CD14-positive monocyte (primary cell): Measurements from ENCODE around the gene COL4A4. TPM values are rescaled to one million over a fixed set of nuclear protein-coding genes. Genes with fewer than 3 reads are reported as not detected.

Experiments
- DNase-seq, 3 donors: peaks; one replicate each; pipeline ENCODE4 v3.0.0-alpha.2; 2011 to 2022
- H2AFZ ChIP-seq: 2 replicates; pipeline ENCODE4 v1.6.0; 2012; ENCODE audit warnings: mild to moderate bottlenecking, low read depth, low read length, inconsistent platforms; ENCODE audit not compliant: insufficient read depth, poor library complexity, severe bottlenecking
- H3K27ac ChIP-seq, 2 donors: 1 replicate in 1 of 2; 2 replicates in 1 of 2; pipeline ENCODE4 v1.5.1; 2012 to 2013; ENCODE audit warnings: low read length in 2 of 2, control low read depth in 1 of 2, inconsistent platforms in 1 of 2, low read depth in 1 of 2, mild to moderate bottlenecking in 1 of 2
- H3K27me3 ChIP-seq, 2 donors: one replicate each; pipeline versions ENCODE4 v1.6.0 to v1.6.1; 2011 to 2013; ENCODE audit warnings: low read length in 2 of 2; ENCODE audit not compliant: control insufficient read depth in 2 of 2, insufficient read depth in 2 of 2
- H3K36me3 ChIP-seq, 2 donors: replicated peaks in 1 of 2; 1 replicate in 1 of 2; 2 replicates in 1 of 2; pipeline versions ENCODE4 v1.5.1 to v1.6.1; 2012 to 2013; ENCODE audit warnings: low read length in 2 of 2, control low read depth in 1 of 2, inconsistent platforms in 1 of 2, mild to moderate bottlenecking in 1 of 2; ENCODE audit not compliant: insufficient read depth in 2 of 2, control insufficient read depth in 1 of 2
- H3K4me1 ChIP-seq, 2 donors: 1 replicate in 1 of 2; 2 replicates in 1 of 2; pipeline versions ENCODE4 v1.5.1 to v1.6.1; 2012 to 2013; ENCODE audit warnings: low read length in 2 of 2, control low read depth in 1 of 2, inconsistent platforms in 1 of 2, mild to moderate bottlenecking in 1 of 2, moderate library complexity in 1 of 2; ENCODE audit not compliant: insufficient read depth in 2 of 2, control insufficient read depth in 1 of 2
- H3K4me2 ChIP-seq: replicated peaks from 2 replicates; pipeline ENCODE3; 2012; ENCODE audit warnings: low read length, moderate library complexity, mild to moderate bottlenecking; ENCODE audit not compliant: poor library complexity, severe bottlenecking; ENCODE audit errors: extremely low read depth
- H3K4me3 ChIP-seq, 3 experiments: fragments of 200-600 bp in 1 of 3; sonication (generic) in 1 of 3; replicated peaks in 1 of 3; 1 replicate in 2 of 3; 2 replicates in 1 of 3; pipeline ENCODE4 v1.5.1; 2011 to 2013; ENCODE audit warnings: low read length in 3 of 3, mild to moderate bottlenecking in 3 of 3, control low read depth in 2 of 3, low read depth in 2 of 3, inconsistent platforms in 1 of 3, moderate library complexity in 1 of 3
- H3K79me2 ChIP-seq: 2 replicates; pipeline ENCODE4 v1.6.0; 2012; ENCODE audit warnings: mild to moderate bottlenecking, control low read depth, inconsistent platforms, low read length, moderate library complexity; ENCODE audit not compliant: insufficient read depth
- H3K9ac ChIP-seq: 2 replicates; pipeline ENCODE4 v1.6.0; 2017; ENCODE audit warnings: low read length, mild to moderate bottlenecking; ENCODE audit not compliant: insufficient read depth, poor library complexity, severe bottlenecking
- H3K9me3 ChIP-seq, 2 donors: replicated peaks in 1 of 2; 1 replicate in 1 of 2; 2 replicates in 1 of 2; pipeline versions ENCODE4 v1.5.1 to v1.6.1; 2012 to 2013; ENCODE audit warnings: low read length in 2 of 2, control low read depth in 1 of 2; ENCODE audit not compliant: control insufficient read depth in 1 of 2, insufficient read depth in 1 of 2
- H4K20me1 ChIP-seq: 2 replicates; pipeline ENCODE4 v1.6.0; 2012; ENCODE audit warnings: mild to moderate bottlenecking, low read length, control low read depth, moderate library complexity; ENCODE audit not compliant: insufficient read depth
- H3K27ac Mint-ChIP-seq, 7 donors: one replicate each; pipeline ENCODE4 v1.8.0; 2020; ENCODE audit warnings: mild to moderate bottlenecking in 7 of 7, mixed read lengths in 7 of 7, moderate library complexity in 6 of 7, inconsistent platforms in 2 of 7
- H3K27me3 Mint-ChIP-seq, 3 donors: one replicate each; pipeline ENCODE4 v1.8.0; 2021 to 2022; ENCODE audit warnings: low read depth in 3 of 3, mild to moderate bottlenecking in 3 of 3, mixed read lengths in 3 of 3, moderate library complexity in 3 of 3, inconsistent platforms in 1 of 3
- H3K36me3 Mint-ChIP-seq, 2 donors: one replicate each; pipeline ENCODE4 v1.8.0; 2020; ENCODE audit warnings: mixed read lengths in 2 of 2, inconsistent platforms in 1 of 2, mild to moderate bottlenecking in 1 of 2
- H3K4me1 Mint-ChIP-seq: one replicate; pipeline ENCODE4 v1.8.0; 2020; ENCODE audit warnings: mild to moderate bottlenecking, mixed read lengths
- H3K4me3 Mint-ChIP-seq, 2 donors: one replicate each; pipeline ENCODE4 v1.8.0; 2020; ENCODE audit warnings: mild to moderate bottlenecking in 2 of 2, mixed read lengths in 2 of 2, moderate library complexity in 1 of 2
- H3K9me3 Mint-ChIP-seq, 7 donors: one replicate each; pipeline ENCODE4 v1.8.0; 2020 to 2022; ENCODE audit warnings: mixed read lengths in 7 of 7, mild to moderate bottlenecking in 6 of 7, moderate library complexity in 6 of 7, inconsistent platforms in 2 of 7
- CTCF ChIP-seq: fragments of 200-600 bp; IDR thresholded peaks from one replicate; pipeline ENCODE4 v1.8.0; 2022; ENCODE audit warnings: antibody characterized with exemption, mild to moderate bottlenecking
- WGBS: methylation state at CpG from one replicate; pipeline ENCODE4 v1.1.5; 2013; ENCODE audit warnings: missing lambda C conversion rate; ENCODE audit not compliant: insufficient coverage; 5-methylcytosine and 5-hydroxymethylcytosine counted together
- intact Hi-C, 2 donors: fragments of 100-400 bp; cut with micrococcal nuclease; formaldehyde crosslinking; loops; one replicate each; pipeline versions ENCODE4 v1.15.0 to v1.15.1; 2023
- polyA plus RNA-seq, 3 donors: library from polyadenylated mRNA; depleted of rRNA in 1 of 3; unstranded in 2 of 3; stranded (reverse) in 1 of 3; fragments of 300-500 nt in 2 of 3; fragments of >200 nt in 1 of 3; fragmentation: Illumina TruSeq in 2 of 3; gene quantifications; 1 replicate in 2 of 3; 2 replicates in 1 of 3; pipeline ENCODE4 v1.2.3, GENCODE V29; 2012 to 2021

The COL4A4 gene
- polyA plus RNA-seq, 3 donors: 0.03 TPM; not detected in 2

GRCh38 chr2:227147023-227147422, 17.0 kb downstream of the COL4A4 start:
- Histone ChIP-seq H3K27me3 (no peaks in the 10 kb centered on the region), H2AFZ (no peak overlapping the region), H3K4me1 (no peaks in the 10 kb centered on the region), H3K4me2 (no peak overlapping the region), H3K4me3 (no peak overlapping the region), H3K79me2 (no peaks in the 10 kb centered on the region), H3K9ac (no peak overlapping the region), H3K36me3 (no peaks in the 10 kb centered on the region), H3K27ac (no peak overlapping the region), H4K20me1 (no peaks in the 10 kb centered on the region), H3K9me3 (no peaks in the 10 kb centered on the region)
- Mint-ChIP-seq H3K4me1 (no peaks in the 10 kb centered on the region), H3K36me3 (no peaks in the 10 kb centered on the region), H3K27ac (no peak overlapping the region), H3K9me3 (peaks cover 0 to 5% (median 0%) of the 10 kb centered on the region in 7 donors), H3K4me3 (no peak overlapping the region), H3K27me3 (peaks cover 4 to 6% (median 5%) of the 10 kb centered on the region in 3 donors)
- DNase-seq: no peak
- WGBS: 90% methylated on average over 2 of the region's 3 CpGs
- intact Hi-C loops: no loop called here
- no peak for TF ChIP-seq CTCF

- Histone ChIP-seq H4K20me1 (no peaks in the 10 kb centered on the region), H3K9me3 (no peaks in the 10 kb centered on the region), H3K4me3 (no peak overlapping the region), H2AFZ (no peak overlapping the region), H3K79me2 (no peaks in the 10 kb centered on the region), H3K27ac (no peak overlapping the region), H3K27me3 (no peaks in the 10 kb centered on the region), H3K9ac (no peak overlapping the region), H3K36me3 (no peaks in the 10 kb centered on the region), H3K4me1 (no peaks in the 10 kb centered on the region), H3K4me2 (no peak overlapping the region)
- Mint-ChIP-seq H3K4me3 (no peak overlapping the region), H3K9me3 (peaks cover 0 to 5% (median 0%) of the 10 kb centered on the region in 7 donors), H3K27me3 (peaks cover 4 to 8% (median 6%) of the 10 kb centered on the region in 3 donors), H3K4me1 (no peaks in the 10 kb centered on the region), H3K36me3 (no peaks in the 10 kb centered on the region), H3K27ac (no peak overlapping the region)
- TF ChIP-seq CTCF: no peak
- DNase-seq: no peak
- 98% methylated on average over 4 of the region's 6 CpGs for WGBS
- intact Hi-C loops: no loop called here
These were observed 17.5 kb downstream of the COL4A4 start for GRCh38 chr2:227146456-227146855.
